GM12873 (cell line): ENCODE data around the gene STXBP2.

Source experiments
- TF ChIP-seq, protein P1 (sequence below): IDR thresholded peaks from 2 replicates; pipeline ENCODE4 v1.5.1; 2012; ENCODE audit warnings: low read depth, mild to moderate bottlenecking, moderate library complexity, low read length, control low read depth; ENCODE audit not compliant: insufficient read depth; ENCODE audit errors: missing control alignments

STXBP2 gene

DNA sequence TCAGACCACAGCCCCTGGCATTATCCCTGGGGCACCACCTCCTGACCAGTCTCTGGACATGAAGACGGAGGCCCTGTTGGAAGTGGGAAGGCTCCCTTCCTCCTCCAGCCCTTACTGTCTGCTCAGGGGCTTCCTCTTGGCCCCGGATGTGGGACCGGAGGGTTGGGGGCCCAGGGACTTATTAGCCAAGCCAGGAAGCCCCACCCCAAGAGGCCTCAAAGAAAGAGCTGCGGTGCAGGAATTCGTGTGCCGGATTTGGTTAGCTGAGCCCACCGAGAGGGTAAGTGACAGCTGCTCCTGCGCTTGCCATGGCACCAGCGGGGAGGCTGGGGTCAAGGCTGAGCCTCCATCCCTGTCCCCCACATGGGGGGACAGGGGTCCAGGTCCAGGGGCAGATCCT lies 31.9 kb downstream of the STXBP2 start, which contains the start of gene RETN:
RETN (plus strand) TSS at position 208 of the 400 bp plus-strand sequence. CDS start 278 bp downstream, outside the sequence.
- TF ChIP-seq, protein P1, sequence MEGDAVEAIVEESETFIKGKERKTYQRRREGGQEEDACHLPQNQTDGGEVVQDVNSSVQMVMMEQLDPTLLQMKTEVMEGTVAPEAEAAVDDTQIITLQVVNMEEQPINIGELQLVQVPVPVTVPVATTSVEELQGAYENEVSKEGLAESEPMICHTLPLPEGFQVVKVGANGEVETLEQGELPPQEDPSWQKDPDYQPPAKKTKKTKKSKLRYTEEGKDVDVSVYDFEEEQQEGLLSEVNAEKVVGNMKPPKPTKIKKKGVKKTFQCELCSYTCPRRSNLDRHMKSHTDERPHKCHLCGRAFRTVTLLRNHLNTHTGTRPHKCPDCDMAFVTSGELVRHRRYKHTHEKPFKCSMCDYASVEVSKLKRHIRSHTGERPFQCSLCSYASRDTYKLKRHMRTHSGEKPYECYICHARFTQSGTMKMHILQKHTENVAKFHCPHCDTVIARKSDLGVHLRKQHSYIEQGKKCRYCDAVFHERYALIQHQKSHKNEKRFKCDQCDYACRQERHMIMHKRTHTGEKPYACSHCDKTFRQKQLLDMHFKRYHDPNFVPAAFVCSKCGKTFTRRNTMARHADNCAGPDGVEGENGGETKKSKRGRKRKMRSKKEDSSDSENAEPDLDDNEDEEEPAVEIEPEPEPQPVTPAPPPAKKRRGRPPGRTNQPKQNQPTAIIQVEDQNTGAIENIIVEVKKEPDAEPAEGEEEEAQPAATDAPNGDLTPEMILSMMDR: no peak

DNA sequence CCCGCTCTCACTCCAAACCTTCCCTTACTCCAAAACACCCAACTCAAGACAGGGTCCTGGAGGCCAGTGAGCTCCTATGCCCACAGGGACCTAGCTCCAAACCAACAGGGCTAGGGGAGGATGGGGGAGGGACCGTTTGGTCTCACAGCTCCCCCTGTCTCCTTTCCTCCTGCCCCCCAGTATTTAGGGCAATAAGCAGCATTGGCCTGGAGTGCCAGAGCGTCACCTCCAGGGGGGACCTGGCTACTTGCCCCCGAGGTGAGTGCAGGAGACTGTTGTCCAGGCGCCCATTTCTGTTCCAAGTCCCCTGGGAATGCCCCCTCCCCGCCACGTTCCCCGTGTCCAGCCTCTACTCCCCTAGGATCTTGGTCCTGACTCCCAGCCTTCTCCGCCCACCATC lies 32.7 kb downstream of the STXBP2 start:
- TF ChIP-seq, protein P1: no peak

DNA sequence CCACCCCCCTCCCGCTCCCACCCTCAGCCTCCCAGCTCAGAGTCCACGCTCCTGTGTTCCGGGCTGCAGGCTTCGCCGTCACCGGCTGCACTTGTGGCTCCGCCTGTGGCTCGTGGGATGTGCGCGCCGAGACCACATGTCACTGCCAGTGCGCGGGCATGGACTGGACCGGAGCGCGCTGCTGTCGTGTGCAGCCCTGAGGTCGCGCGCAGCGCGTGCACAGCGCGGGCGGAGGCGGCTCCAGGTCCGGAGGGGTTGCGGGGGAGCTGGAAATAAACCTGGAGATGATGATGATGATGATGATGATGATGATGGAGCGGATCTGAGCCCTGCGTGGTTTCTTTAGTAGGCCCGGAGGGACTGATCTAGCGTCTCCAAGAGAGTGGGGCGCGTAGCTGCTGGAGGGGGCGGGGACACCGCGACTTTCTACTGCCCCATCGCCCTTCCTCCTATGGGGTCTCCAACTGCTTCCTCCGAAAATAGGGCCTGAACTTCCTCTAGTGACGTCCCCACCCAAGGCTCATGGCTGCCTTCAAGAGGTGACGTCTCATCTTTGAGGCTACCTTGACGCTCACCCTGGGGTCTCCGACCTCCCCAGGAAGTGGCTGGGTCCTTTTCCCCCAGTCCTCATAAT lies 33.4 kb downstream of the STXBP2 start:
- TF ChIP-seq, protein P1: no peak

DNA sequence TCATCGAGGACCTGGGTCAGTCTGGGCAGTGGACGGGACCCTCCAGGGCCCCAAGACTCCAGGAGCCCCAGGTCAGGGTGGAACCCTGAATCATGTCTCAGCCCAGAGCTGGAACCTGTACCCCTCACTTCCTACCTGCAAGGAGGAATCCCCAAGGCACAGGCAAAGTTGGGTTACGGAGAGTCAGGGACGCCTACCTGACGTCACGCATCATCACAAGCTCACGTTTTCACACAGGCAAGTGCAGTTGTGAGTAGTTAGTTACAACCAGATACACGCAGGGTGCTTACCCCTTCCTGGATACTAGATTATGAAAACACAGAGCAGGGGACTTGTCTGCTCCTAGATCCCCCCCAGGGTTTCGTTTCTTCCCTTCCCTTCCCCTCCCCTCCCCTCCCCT lies 33.9 kb downstream of the STXBP2 start:
- TF ChIP-seq, protein P1: no peak

DNA sequence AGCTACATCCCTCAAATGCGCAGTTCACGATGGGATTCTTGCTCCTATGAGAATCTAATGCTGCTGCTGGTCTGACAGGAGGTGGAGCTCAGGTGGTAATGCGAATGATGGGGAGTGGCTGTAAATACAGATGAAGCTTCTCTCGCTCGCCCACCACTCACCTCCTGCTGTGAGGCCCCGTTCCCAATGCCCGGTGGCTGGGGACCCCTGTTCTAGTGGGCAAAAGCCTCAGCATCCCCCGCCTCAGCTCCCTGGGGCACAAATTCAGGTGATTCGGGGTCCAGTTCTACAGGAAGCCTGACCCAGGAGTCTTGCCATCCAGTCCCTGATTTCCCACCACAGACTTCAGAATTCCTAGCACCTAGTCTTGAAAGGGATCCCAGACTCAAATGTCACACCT lies 35.6 kb downstream of the STXBP2 start:
- TF ChIP-seq, protein P1: no peak

DNA sequence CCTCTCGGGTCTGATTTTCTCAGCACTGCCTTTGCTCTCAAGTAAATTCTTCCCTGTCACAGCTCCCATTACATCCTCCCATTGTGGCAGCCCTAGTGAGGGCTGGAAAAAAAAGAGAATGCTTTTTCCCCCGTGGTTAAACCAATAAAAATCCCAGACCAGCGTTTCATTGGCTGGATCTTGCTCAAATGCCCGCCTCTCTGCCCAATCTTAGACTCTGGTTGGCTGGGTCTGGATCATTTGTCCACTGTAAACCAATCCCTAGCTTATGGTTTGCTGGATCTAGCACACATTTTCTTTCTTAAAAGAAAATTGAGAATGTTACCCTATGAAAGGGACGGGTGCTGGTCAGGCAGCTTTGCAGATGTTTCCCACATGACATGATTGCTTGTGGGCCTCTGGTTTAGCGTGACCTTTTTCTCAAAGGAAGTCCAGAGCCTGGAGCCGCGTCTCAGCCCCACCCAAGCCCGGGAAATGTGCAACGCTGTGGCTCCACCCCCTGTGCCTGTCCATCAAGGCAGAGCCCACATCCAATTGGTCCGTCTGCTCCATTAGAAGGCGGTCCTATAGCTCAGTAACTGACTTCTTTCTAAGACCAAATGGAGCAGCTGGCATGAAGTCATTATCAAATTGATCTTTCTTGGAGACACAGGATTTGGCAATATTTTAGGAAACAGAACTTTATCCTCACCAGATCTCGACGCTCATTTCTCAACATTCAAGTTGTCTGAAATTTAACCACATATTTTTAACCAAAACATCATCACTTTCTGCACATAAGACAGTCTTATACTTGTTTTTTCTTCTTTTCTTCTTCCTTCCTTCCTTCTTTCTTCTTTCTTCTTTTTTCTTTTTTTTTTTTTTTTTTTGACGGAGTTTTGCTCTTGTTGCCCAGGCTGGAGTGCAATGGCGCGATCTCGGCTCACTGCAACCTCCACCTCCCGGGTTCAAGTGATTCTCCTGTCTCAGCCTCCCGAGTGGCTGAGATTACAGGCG lies 37.4 kb downstream of the STXBP2 start:
- TF ChIP-seq, protein P1: no peak

DNA sequence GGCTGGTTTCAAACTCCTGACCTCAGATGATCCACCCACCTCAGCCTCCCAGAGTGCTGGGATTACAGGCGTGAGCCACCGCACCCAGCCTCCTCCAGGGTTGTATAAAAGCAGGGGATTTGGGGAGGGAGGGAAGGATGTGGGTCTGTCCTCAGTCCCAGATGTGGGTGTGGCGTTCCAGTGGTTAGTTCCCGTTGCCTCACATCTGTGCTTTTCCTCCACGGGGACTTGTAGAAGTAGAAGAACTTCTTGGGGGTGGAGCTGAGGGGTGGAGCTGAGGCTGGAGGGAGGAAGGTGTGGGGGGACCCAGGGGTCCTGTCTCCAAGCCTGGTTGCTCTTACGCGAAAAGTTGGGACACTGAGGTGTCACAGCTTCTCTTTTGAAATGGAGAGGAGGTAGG lies 39.5 kb downstream of the STXBP2 start:
- TF ChIP-seq, protein P1: no peak
